Kasumi-1 (cell line): ENCODE results near the gene UMPS.

Source experiments
- DNase-seq, 2 experiments: peaks; one replicate each; lab custom pipeline; 2025; lab: John Stamatoyannopoulos, UW

The UMPS gene

DNA sequence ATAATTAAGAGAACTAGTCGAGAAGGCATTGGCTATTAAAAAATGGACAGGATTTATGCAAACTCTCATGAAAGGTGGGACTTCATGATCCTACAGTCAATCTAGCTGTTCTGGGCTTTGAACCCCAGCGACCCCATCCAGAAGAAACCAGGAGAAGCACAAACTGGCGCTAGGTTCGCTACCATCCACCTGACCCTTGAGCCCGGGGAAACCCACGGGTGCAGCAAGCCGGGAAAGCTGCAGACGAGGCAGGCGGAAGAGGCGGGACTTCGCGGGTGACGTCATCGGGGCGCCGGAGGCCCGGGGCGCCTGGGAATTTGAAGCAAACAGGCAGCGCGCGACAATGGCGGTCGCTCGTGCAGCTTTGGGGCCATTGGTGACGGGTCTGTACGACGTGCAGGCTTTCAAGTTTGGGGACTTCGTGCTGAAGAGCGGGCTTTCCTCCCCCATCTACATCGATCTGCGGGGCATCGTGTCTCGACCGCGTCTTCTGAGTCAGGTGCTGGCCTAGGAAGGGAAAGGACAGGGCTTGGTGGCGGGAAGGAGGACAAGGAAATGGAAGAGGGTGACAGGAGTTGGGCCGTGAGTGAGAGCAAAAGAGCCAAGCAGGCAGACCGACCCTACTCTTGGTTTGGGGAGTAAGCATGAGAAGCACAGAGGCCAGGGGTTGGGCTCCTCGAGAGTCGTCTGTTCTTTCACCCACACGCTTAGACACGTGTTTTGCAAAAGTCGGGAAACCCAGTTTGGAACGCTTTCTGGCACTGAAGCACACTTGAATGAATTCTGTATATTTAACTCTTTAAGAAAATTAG is at the start of gene UMPS:
Gene UMPS, plus strand, starts transcription at position 324 of the 812 bp plus-strand sequence. Its CDS starts 20 bp downstream, at position 344.
- peak; percentile 79 to 80 for DNase-seq

GRCh38 chr3:124680521-124680920 is 49.7 kb upstream of the UMPS start:
- no peak for DNase-seq

GRCh38 chr3:124682263-124682662 is 48.0 kb upstream of the UMPS start:
- DNase-seq = no peak

DNA sequence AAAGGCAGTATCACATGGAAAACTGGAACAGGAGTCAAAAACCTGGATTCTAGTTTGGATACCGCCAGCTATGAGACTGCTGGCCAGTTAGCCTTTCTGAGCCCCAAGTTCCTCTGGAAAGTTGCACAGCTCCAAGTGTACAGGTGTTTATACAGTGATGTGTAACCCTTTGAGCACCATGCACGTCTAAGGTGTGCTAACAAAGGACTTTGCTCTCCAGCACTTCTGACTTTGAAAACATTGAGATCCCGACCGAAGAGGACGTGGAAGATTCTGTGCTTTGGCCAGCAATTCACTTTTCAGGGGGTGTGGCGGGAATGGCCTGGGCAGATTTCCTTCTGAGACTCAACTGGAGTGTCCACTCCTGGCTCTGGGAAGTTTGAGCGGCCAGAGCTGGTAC is 45.8 kb upstream of the UMPS start:
- DNase-seq = no peak

GRCh38 chr3:124685067-124685466 is 45.2 kb upstream of the UMPS start:
- DNase-seq = no peak

GRCh38 chr3:124685481-124685880 is 44.8 kb upstream of the UMPS start:
- no peak for DNase-seq

GRCh38 chr3:124686028-124686670 is 44.1 kb upstream of the UMPS start:
- DNase-seq = no peak

DNA sequence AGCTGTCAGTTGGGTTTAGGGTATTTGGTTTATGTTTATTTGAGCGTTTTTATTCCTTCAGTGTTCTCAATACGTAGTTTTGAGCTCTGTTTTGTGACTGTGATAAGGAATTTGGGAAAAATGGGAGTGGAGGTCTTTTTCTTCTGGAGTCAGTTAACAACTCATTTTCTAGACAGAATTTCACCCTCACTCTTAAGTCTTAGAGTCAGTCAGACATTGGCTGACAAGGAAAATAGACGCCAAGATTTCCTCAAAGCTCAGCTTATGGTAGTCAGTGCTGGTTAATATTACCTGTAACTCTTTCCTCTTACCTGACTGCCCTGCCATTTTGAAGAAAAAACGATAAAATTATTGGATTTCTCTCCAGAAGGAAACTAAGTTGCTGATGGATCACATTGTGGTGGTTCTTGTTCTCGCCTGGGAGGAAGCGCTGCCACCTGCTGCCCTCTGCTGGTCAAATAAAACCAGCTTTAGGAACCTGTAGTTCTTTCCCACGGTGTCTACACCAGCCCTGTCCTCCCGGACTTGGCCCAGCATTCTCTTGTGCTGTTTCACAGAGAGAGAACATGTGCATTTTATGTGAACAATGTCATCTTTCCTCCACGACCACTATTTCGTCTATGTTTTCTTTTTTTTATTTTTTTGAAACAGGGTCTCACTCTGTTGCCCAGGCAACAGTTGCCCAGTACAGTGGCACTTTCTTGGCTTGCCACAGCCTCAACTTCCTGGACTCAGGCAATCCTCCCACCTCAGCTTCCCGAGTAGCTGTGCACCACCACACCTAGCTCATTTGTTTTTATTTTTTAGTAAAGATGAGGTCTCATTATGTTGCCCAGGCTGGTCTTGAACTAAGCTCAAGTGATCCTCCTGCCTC is 41.4 kb upstream of the UMPS start:
- peak; percentile 74 to 75 for DNase-seq

DNA sequence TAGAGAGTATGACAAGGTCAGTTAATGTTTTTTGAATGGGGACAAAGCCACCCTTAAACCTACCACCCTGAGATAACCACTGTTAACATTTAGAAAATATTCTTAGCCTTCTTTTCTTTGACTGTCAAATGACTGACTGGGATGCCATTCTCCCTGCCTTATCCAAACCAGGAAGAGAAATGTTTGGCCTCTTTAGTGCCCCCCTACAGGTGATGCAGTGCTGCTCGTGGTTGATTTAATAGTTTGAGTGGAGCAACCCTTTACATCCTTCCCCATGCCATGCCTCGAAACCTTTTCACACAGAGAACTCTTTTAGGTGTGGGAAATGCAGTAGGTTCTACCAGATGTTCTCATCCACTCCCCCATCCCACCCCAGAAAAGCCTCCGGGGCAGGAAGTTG is 38.7 kb upstream of the UMPS start:
- no peak for DNase-seq

GRCh38 chr3:124694486-124694885 is 35.8 kb upstream of the UMPS start:
- no peak for DNase-seq

GRCh38 chr3:124695369-124695768 is 34.9 kb upstream of the UMPS start:
- DNase-seq = no peak

DNA sequence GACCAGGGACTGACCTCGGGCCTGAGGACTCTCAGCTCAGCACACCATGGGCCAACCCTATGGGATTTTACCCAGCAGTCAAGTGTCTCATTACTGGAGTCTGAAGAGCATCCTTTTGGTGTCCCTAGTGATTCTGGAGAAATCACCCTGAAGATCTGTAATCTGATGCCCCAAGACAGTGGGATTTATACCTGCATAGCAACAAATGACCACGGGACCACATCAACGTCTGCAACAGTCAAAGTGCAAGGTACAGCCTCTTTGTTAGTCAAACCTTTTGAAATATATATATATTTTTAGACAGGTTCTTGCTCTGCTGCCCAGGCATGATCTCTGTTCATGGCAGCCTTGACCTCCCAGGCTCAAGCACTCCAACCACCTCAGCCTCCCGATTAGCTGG is 34.2 kb upstream of the UMPS start:
- no peak for DNase-seq

GRCh38 chr3:124697302-124697701 is 33.0 kb upstream of the UMPS start:
- DNase-seq = no peak

DNA sequence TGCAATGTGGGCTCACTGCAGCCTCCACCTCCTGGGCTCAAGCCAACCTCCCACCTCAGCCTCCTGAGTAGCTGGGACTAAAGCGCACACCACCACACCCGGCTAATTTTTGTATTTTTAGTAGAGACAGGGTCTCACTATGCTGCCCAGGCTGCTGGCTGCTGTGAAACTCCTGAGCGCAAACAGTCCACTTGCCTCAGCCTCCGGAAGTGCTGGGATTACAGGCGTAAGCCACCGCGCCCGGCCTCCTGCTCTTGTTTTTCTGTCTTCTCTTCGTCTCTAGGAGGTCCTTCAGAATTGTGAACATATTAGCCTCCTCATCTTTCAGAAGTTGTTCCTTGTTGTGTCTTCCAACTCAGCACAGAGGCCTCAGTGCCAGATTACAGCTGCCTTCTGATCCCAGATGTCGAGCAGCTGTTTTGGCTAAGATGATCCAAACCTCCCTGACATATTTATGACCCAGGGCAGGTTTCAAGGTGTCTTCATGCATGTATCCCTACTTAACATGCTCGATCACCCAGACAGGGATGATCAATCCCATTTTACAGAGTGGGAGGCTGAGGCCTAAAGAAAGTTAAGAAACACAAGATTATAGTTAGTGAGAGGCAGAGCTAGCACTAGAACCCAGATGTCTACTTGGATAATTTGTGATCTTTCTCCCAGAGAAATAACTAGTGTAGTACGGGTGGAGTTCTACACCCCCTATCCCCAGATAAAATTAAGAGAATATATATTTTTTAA is 32.1 kb upstream of the UMPS start:
- no peak for DNase-seq

GRCh38 chr3:124699051-124699450 is 31.2 kb upstream of the UMPS start:
- DNase-seq = no peak

DNA sequence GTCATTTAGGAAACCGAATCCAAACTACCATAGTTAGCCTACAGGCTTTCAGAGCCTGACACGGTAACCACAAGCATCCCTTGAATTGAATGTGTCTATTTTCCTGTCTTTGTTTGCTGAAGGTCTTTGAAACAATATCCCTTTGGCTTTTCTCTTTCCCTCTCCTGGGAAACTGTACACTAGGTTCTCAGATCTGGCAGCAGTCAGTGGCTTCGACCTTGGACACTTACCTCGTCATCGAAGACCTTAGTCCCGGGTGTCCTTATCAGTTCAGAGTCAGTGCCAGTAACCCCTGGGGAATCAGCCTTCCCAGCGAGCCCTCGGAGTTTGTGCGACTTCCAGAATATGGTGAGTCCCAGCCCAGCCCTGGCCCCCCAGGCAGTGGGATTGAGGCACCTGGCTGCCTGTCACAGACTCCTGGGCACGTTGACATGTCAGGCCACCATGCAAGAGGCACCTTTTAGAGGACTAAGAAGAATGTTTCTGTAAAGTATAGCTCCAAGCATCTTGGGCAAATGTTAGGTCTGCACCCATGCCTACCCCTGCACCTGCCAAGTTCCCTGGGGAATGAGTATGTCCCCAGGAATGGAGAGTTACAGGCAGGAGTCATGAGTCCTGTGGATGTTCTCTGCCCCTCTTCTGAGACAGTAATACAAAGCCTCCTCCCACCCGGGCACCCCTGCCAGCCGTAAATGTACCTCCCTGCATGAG is 30.4 kb upstream of the UMPS start:
- DNase-seq = no peak

GRCh38 chr3:124700880-124701684 is 29.2 kb upstream of the UMPS start:
- no peak for DNase-seq

- no peak for DNase-seq
Measured at GRCh38 chr3:124701687-124702086, 28.6 kb upstream of the UMPS start.

GRCh38 chr3:124702950-124703349 is 27.3 kb upstream of the UMPS start:
- DNase-seq = no peak

- no peak for DNase-seq
Measured at GRCh38 chr3:124705552-124705951, 24.7 kb upstream of the UMPS start.
